Retina (tissue), 1 donor: ENCODE results near the gene CD3E.

Experiments
- DNase-seq: peaks from one replicate; pipeline ENCODE4 v3.0.0-alpha.2; 2016

The CD3E gene

GRCh38 chr11:118304568-118305248 is at the start of gene CD3E:
Gene CD3E, plus strand, starts transcription at chr11:118304730. Its CDS starts 223 bp downstream, at chr11:118304953.
- DNase-seq, result no peak

- no peak for DNase-seq
Observed at GRCh38 chr11:118258410-118258809, 46.1 kb upstream of the CD3E start.

- DNase-seq, result no peak
Observed at GRCh38 chr11:118259138-118259537, 45.4 kb upstream of the CD3E start.

GRCh38 chr11:118260353-118260752 is 44.2 kb upstream of the CD3E start:
- DNase-seq, result no peak

- DNase-seq, result no peak
Observed at GRCh38 chr11:118263112-118263511, 41.4 kb upstream of the CD3E start.

GRCh38 chr11:118263695-118264568 is 40.6 kb upstream of the CD3E start, which contains the start of gene MPZL2:
Gene MPZL2, minus strand, starts transcription at chr11:118264297. Its CDS starts 144 bp downstream, at chr11:118264153.
- peak; percentile 39 for DNase-seq

GRCh38 chr11:118264569-118265465 is 39.7 kb upstream of the CD3E start:
- DNase-seq, result peak; percentile 14

GRCh38 chr11:118265954-118266353 is 38.6 kb upstream of the CD3E start:
- no peak for DNase-seq

GRCh38 chr11:118267486-118267885 is 37.0 kb upstream of the CD3E start:
- peak; percentile 47 for DNase-seq

GRCh38 chr11:118272001-118272400 is 32.5 kb upstream of the CD3E start:
- DNase-seq, result no peak

- DNase-seq, result no peak
Observed at GRCh38 chr11:118274186-118274585, 30.3 kb upstream of the CD3E start.

GRCh38 chr11:118275176-118275575 is 29.4 kb upstream of the CD3E start:
- DNase-seq, result no peak

- DNase-seq, result no peak
Observed at GRCh38 chr11:118276422-118276821, 28.1 kb upstream of the CD3E start.

GRCh38 chr11:118277312-118277711 is 27.2 kb upstream of the CD3E start:
- no peak for DNase-seq

- no peak for DNase-seq
Observed at GRCh38 chr11:118281284-118281683, 23.2 kb upstream of the CD3E start.

GRCh38 chr11:118282606-118283005 is 21.9 kb upstream of the CD3E start:
- no peak for DNase-seq

- no peak for DNase-seq
Observed at GRCh38 chr11:118283037-118283636, 21.4 kb upstream of the CD3E start.

- DNase-seq, result no peak
Observed at GRCh38 chr11:118283756-118284350, 20.7 kb upstream of the CD3E start.

GRCh38 chr11:118286545-118286944 is 18.0 kb upstream of the CD3E start:
- no peak for DNase-seq

- no peak for DNase-seq
Observed at GRCh38 chr11:118287006-118287405, 17.5 kb upstream of the CD3E start.

GRCh38 chr11:118289401-118289800 is 15.1 kb upstream of the CD3E start:
- no peak for DNase-seq

GRCh38 chr11:118290923-118291322 is 13.6 kb upstream of the CD3E start:
- DNase-seq, result peak; percentile 3
